Umbilical cord (tissue), 2 donors: Measurements from ENCODE around the gene PFDN4. TPM values are rescaled to one million over a fixed set of nuclear protein-coding genes. Genes with fewer than 3 reads are reported as not detected.

Source experiments
- DNase-seq: peaks from one replicate; pipeline ENCODE4 v3.0.0-alpha.2; 2015; ENCODE audit warnings: low spot score
- total RNA-seq: library from RNA; depleted of rRNA; stranded (reverse); fragments of >200 nt; gene quantifications from one replicate; pipeline ENCODE4 v1.2.3, GENCODE V29; 2014; ENCODE audit warnings: low replicate concordance; ENCODE audit not compliant: insufficient read depth

The PFDN4 gene
- total RNA-seq, 1 donor from 2014 or later: 84.7 TPM

DNA sequence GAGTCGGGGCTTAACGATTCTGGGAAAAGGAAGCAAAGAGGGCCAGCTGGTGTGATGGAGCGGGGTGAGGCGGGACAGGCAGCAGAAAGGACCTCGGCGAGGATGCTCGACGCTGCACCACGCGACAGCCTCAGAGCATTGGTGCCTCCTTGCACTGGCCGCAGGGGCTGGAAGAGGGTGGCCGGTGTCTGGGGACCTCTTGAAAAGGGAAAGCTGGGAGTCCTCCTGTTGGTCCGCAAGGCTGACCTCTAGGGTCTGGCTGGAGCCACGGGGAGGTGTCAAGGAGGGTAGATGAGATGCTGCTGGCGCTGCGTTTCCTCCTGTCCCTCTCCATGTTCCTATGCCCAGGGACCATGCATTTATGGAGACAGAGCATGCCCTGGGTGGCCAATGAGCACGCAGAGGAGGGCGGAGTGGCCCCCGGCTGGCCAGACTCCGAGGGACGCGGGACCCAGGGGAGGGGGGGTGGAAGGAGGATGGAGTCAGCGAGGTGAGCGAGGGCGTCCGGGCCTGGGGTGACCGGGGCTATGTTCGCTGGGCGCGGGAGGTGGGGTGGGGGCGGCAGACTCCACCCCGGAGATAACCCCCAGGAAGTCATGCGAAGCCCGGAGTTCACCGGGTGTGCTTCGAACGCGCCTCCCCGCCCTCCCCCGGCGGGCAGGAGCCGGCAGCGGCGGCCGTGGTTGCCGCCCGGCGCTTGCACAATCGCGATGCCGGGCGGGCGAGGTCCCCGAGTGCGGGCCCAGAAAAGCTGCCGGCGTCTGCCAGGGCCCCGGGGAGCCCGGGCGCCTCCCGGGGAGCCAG is 34.0 kb upstream of the PFDN4 start, which contains the start of gene CYP24A1:
CYP24A1 (minus strand) TSS at position 334 of the 804 bp plus-strand sequence. CDS start 407 bp downstream, outside the sequence.
- no peak for DNase-seq

- DNase-seq: no peak
Measured at GRCh38 chr20:54174457-54175175, 33.3 kb upstream of the PFDN4 start.

GRCh38 chr20:54176610-54177009 is 31.3 kb upstream of the PFDN4 start:
- DNase-seq: no peak

DNA sequence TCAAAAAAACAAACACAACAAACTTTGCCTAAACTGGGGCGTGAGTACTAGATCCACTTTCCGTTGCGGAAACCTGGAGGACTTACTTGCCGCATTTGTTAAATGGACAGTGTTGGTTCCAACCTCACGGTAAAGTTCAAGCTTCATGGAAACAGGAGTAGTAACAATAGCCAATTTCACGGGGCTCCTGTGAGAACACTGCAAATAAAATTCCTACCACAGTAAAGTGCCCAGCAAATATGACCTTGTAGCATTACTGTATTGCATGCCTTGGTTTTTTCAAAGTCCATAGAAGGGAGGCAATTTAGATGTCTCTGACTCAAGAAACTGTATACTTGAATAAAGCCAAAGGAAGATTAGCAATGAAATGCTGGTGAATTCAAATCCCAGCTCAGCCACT is 30.5 kb upstream of the PFDN4 start:
- no peak for DNase-seq

- DNase-seq: no peak
Measured at GRCh38 chr20:54178256-54178655, 29.6 kb upstream of the PFDN4 start.

DNA sequence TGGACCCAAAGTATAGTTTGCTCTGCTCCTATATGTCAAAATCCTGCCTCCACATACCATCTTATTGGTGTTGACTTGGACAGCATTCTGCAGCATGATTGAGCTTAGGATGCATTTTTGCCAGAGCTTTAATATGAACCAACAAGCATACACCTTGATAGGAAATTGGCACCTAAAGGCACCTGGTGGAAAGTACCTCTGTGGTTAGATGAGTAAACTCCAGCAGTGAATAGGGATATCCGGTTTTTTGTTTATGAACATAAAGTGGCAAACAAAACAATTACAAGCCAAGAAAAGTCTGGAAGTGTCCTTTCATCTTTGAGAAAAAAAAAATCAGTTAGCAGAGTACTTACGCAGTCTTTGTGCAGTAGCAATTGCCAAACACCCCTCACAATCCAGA is 27.9 kb upstream of the PFDN4 start:
- DNase-seq: no peak

GRCh38 chr20:54180931-54181330 is 27.0 kb upstream of the PFDN4 start:
- DNase-seq: no peak

DNA sequence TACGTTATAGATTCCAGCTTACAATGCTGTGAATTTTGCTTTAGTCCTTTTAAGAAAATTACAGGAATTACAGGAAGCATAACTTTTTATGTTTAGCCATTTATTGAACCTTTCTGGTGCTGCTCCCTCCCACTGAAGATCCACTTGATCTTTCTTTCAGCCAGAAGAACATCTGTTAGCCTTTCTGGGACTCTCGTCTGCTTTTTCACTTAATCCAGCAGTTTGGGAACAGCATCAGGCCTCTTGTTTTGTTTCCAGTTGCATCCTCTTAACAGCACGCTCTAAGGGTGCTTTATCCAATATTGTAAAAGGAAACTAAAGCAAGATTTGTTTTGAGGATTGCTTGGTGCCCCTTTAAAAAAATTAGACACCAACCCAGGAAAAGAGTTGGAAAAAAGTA is 23.8 kb upstream of the PFDN4 start:
- no peak for DNase-seq

- peak; percentile 53 for DNase-seq
Measured at GRCh38 chr20:54184904-54185626, 22.8 kb upstream of the PFDN4 start.

- peak; percentile 47 for DNase-seq
Measured at GRCh38 chr20:54188132-54188849, 19.6 kb upstream of the PFDN4 start.

GRCh38 chr20:54189630-54190029 is 18.3 kb upstream of the PFDN4 start:
- no peak for DNase-seq

DNA sequence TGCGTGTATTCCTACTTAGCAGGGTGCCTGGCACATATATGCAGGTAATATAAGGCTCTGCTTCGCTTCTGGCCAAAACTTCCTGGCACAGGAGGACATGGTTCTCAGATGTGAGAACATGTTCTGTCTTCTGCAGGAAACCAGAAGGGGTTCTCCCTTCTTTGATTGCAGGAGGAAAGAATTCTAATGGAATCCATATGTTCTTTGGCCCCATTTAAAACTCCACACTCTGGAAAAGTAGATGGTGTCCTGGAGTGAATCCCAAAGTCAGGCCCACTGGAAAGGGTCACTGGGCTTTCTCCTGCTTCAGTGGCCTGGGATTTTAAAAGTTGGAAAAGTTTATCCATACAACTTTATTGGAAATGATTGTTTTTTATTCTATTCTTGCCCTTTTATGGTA is 17.7 kb upstream of the PFDN4 start:
- no peak for DNase-seq

- no peak for DNase-seq
Measured at GRCh38 chr20:54193817-54194216, 14.1 kb upstream of the PFDN4 start.

DNA sequence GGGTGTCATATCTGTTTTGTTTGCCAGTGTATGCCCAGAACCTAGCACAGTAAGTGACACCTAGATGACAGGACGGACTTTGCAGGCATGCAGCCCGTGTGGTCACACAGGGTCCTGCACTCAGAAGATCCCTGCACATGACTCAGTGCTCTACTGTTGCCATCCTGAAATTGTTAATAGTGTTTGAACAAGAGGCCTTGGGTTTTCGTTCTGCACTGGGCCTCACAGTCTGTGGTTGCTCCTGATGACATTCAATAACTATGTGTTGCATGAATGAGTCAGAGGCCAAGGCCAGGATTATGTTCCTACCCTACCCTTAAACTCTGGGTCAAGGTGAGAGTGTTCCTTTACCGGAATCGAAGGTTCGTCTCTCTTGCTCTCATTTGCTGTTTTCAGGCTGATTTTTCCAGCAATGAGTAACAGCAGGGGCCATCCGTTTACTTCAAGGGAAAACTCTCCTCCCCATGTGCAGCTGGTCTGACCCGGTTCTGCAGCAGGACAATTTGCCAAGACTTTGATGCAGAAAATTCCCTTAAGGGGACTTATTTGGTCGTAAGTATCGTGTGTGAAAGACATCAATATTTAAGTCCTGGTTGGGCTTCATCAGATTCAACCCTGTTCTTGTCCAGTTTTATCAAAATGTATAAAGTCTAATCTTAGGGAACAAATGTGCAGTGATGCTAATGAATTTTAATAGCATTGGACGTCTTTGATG is 13.0 kb upstream of the PFDN4 start:
- DNase-seq: peak; percentile 65

- DNase-seq: no peak
Measured at GRCh38 chr20:54195483-54196472, 12.1 kb upstream of the PFDN4 start.

DNA sequence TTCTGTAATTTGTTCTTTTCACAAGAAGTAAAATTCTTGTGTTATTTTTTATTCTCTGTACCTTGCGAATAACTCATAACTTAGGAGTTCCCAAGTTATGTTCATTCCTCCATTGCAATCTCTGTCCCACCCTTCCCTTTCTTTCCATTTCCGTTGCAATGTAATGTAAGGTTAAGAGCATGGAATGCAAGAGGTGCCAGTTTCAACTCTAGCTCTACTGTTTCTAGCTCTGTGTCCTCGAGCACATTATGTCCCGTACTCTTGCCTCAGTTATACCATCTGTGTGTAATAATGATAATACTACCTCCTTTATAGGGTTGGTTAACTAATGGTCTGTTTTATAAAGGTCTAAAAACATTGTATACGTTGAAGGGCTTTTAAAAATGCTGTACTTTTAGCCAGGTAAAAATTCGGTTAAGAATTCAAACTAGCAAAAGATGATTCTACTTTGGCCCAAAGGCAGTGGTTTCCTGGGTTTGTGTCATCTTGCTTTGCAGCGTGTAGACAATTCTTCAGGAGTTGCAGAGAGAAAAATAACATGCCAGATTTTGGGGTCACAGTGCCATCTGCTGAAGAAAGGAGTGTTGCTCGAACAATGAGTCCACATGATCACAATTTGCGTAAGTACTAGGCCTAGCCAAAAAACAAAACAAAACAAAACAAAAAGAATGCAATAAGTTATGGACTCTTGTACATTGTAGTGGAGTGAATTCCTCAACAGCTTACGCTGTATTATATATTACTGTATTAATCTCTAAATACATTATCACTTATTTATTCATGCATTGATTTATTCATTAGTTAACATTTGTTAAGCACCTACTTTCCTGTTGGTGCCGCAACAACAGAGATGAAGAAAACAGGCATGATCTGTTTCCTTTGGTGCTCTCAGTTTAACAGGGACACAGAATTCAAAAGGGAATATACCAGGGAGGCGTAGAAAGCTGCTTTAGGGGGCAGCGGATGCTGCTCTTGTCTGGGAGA is 10.0 kb upstream of the PFDN4 start:
- peak; percentile 79 for DNase-seq

- no peak for DNase-seq
Measured at GRCh38 chr20:54199283-54199682, 8.6 kb upstream of the PFDN4 start.

DNA sequence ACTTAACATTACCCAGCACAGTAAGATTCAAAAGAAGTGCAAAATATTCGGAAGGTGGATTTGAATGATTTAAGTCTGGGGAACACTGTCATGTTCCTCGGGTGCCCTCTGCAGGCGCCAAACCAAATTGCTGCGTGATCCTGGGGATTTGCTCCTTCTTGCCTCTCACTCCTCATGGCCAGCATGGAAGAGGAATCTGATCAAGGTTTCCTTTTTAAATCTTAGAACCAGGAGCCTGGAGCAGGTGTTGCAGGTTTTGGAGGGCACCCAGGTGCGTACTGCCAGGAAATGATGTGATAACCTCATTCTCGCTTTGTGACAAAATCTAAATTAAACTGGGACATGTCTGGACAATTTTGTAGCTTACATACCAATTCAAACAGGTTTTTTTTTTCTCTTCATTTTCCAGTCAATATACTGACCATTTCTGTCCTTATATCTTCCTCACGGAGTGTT is 8.1 kb upstream of the PFDN4 start:
- DNase-seq: peak; percentile 78
